GM19043 (cell line): Measurements from ENCODE around the gene CBR1.
"Not testable (repeated sequence)": the region's sequence is repeated elsewhere in the genome, so short reads cannot be mapped to it uniquely, and the experiment has no call there.

Source experiments
- ATAC-seq: cut with Tn5 transposase; IDR thresholded peaks from one replicate; pipeline ENCODE4 v1.9.1; 2021; ENCODE audit warnings: low read depth; ENCODE audit not compliant: unreplicated experiment

Gene CBR1

GRCh38 chr21:36047139-36047538 lies 22.7 kb upstream of the CBR1 start:
- no peak for ATAC-seq

DNA sequence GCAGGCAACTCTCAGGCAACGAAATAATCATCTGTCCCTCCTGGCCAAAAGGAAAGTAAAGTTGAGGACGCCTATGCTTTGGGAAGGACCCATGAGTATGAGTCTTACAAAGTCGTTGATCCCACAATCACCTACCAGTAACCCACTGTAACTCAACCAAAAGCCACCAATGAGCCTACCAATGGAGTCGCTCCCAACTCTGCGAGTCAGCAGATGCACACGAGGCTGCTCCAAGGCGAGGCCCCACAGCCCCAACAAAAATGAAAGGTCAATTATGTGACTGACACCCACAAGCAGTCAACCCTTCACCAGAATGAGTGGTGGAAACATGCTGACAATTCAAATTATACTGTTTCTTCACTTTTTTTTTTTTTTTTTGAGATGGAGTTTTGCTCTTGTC lies 21.5 kb upstream of the CBR1 start:
- ATAC-seq, result no peak

- ATAC-seq, result no peak
Observed at GRCh38 chr21:36052860-36053714, 16.7 kb upstream of the CBR1 start.

GRCh38 chr21:36053715-36054062 lies 16.1 kb upstream of the CBR1 start:
- ATAC-seq, result no peak

- no peak for ATAC-seq
Observed at GRCh38 chr21:36055551-36055950, 14.3 kb upstream of the CBR1 start.

DNA sequence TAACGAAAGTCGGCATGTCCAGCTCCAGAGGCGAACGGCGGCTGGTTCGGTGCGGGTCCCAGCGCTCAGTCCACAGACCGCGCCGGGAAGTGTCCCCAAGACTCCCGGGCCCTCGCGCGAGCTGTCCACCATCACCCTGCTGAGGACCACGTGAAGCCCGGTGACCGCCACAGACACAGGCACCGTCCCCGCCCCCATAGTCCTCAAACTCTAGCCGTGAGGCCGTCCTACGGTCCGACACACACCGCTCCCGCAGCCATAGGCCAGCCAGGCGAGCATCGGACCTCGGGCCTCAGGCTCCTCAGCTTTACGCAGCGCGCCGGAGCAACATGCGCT lies 10.0 kb upstream of the CBR1 start:
- ATAC-seq, result peak; percentile 40

DNA sequence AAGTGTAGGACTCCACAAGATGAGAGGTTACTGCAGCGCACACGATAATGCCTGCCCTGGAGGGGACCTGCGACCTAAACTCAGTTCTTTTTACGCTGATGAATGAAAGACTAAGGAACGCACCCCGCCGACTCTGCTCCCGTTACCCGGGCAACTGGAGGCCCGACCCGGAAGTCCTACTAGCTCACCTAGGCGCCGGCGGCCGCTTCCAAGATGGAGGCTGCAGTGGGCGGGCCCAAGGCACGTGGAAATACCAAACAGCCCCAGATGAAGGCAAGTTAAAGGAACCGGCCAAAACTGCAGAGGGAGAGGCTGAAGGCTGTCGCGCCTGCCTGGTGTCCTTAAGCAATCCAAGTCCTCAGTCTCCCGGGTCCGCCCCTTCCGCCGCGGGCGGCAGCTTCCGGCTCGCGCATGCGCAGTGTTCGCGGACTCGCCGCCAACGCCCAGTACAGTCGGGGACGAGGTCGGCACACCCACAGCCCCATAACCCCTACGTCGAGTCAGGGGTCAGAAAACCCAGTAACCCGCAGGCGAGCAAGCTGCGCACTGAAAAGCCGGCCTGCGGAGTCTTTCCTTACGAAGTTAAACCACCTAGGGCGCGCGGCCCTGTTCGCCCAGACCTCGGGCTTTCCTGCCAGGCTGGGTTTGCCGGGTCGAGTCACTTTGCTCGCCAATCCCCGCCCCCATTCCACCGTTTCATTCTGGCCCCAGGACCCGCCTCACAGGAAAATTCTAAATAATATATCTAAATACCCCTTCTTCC lies 9.5 kb upstream of the CBR1 start, which contains the start of gene SETD4:
SETD4 (minus strand) TSS at position 368 of the 763 bp plus-strand sequence. CDS start 1,638 bp downstream, outside the sequence.
- peak; percentile 89 for ATAC-seq

DNA sequence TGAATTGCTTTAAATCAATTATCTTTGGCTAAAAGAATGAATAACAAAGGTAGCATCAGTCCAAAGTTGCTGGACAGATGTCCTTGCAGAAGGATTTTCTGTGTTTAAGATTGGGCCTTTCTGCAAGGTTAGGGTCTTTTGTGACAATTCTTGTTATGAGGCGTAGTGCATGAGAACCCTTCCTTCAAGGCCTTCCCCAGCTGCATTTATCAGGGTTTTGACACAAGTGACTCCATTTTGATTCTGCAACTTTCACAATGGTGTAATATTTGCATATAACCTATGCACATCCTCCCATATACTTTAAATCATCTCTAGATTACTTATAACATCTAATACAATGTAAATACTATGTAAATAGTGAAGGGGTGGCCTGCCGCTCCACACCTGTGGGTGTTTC lies 8.4 kb upstream of the CBR1 start:
- no peak for ATAC-seq

DNA sequence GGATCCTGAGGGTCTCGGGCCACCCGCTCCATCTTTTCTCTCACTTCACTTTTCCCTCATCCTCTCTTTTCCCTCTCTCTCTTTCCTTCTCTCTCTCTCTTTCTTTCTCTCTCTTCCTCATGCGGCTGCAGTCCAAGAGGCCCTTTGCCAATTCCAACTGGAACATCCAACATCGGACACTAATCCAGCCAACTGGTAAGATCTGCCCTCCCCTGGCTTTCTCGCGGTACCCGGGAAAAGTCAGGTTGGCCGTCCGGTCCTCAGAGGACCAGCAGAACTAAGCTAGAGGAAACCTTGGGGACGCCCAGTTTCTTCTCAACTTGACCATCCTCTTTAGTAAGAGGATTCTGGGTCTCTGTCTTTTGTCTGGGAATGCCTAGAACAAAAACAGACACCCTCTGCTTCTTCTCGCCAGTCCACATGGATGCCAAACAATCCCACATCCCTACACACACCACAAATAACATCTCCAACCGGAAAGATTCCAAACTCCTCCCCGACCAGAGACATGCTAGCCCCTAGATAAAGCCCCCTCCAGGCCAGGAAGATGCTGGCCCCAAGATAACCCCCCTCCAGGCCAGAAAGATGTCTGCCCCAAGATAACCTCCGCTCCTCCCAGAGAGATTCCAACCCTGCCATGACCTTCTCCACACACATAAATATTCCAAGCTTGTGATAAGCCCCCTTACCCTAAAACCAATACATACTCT lies 6.3 kb upstream of the CBR1 start:
- no peak for ATAC-seq

- no peak for ATAC-seq
Observed at GRCh38 chr21:36064085-36064460, 5.8 kb upstream of the CBR1 start.

- ATAC-seq, result no peak
Observed at GRCh38 chr21:36065497-36066036, 4.3 kb upstream of the CBR1 start.

DNA sequence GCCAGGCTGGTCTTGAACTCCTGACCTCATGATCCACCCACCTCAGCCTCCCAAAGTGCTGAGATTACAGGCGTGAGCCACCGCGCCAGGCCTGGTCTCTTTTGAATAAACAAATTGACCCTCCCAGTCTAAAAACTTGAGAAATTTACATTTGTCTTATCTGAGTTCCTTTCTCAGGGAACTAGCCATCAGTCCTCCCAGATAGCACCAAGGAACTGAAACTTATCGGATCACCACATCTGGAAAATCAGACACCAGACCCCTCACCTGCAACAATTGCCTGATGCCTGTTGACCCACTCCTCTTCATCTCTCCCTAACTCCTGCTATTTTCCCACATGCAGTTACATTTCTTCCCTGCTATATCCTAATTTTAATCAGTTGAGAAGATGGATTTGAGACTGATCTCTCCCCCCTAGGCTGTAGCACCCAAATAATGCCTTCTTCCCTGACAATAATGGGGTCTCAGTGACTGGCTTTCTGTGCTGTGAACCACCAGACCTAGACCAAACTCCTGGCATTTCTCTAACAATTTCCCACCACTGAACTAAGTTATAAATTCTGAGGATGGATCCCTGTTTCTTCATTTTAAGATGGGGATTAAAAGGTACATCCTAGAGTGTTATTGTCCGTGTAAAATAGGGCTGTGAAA lies 951 bp upstream of the CBR1 start:
- ATAC-seq, result no peak

- ATAC-seq, result no peak
Observed at GRCh38 chr21:36070999-36071398, 1.2 kb downstream of the CBR1 start.

DNA sequence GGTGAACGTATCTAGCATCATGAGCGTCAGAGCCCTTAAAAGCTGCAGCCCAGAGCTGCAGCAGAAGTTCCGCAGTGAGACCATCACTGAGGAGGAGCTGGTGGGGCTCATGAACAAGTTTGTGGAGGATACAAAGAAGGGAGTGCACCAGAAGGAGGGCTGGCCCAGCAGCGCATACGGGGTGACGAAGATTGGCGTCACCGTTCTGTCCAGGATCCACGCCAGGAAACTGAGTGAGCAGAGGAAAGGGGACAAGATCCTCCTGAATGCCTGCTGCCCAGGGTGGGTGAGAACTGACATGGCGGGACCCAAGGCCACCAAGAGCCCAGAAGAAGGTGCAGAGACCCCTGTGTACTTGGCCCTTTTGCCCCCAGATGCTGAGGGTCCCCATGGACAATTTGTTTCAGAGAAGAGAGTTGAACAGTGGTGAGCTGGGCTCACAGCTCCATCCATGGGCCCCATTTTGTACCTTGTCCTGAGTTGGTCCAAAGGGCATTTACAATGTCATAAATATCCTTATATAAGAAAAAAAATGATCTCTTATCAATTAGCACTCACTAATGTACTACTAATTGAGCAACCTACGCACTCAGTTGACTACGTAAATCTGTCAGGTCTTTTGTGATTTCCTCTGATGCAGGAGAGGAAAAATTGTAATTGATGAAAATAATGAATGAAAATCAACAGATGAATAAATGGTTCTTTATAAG lies 2.8 kb downstream of the CBR1 start:
- ATAC-seq, result no peak

DNA sequence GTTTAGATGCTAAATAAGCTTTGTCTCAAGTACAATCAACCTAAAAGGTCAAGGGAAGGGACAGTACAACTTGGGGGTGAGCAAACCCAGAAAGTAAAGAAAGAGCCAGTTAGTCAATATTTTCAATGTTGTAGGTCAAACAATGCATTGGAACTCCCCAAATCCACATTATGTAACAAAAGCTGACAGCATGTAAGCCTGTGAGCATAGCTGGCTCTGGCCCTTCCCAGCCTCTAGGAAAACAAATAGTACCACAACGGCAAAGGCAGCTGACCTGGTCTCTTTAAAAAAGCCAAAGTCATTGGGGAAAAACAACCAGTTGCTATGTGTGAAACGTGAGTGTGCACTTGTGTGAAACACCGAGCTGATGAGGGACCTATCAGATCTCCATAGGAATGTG lies 3.4 kb downstream of the CBR1 start:
- ATAC-seq, result no peak

DNA sequence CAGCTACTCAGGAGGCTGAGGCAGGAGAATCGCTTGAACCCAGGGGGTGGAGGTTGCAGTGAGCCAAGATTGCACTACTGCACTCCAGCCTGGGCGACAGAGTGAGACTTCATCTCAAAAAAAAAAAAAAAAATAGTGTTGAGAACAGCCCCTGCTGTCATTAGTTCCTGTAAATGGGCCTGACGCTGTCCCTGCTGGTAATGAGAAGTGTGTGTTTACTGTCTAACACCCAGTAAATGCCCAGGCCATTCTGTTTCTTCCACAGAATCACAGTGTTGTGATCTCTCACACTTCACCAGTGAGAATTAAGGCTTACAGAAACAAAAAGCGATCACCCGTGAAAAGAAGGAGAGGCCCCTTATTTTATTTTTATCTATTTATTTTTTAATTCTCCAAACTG lies 4.1 kb downstream of the CBR1 start:
- not testable (repeated sequence) for ATAC-seq

GRCh38 chr21:36075171-36075570 lies 5.3 kb downstream of the CBR1 start:
- no peak for ATAC-seq

GRCh38 chr21:36075953-36076352 lies 6.1 kb downstream of the CBR1 start:
- no peak for ATAC-seq

GRCh38 chr21:36076878-36077655 lies 7.2 kb downstream of the CBR1 start:
- ATAC-seq, result no peak
